Rectal smooth muscle tissue (tissue), 1 donor: ENCODE results near the gene STK32C.

ENCODE experiments used
- H3K27ac ChIP-seq: one replicate; pipeline ENCODE4 v1.7.0; 2013; ENCODE audit warnings: low read depth, low read length, inconsistent platforms
- H3K27me3 ChIP-seq: one replicate; pipeline ENCODE4 v1.7.0; 2013; ENCODE audit warnings: low read length; ENCODE audit not compliant: control insufficient read depth, insufficient read depth
- H3K36me3 ChIP-seq: one replicate; pipeline ENCODE4 v1.7.0; 2013; ENCODE audit warnings: low read length; ENCODE audit not compliant: control insufficient read depth, insufficient read depth
- H3K4me1 ChIP-seq: one replicate; pipeline ENCODE4 v1.7.0; 2013; ENCODE audit warnings: low read length; ENCODE audit not compliant: control insufficient read depth, insufficient read depth
- H3K4me3 ChIP-seq: one replicate; pipeline ENCODE4 v1.7.0; 2013; ENCODE audit warnings: low read length
- H3K9ac ChIP-seq: one replicate; pipeline ENCODE4 v1.7.0; 2013; ENCODE audit warnings: low read length

The STK32C gene

DNA sequence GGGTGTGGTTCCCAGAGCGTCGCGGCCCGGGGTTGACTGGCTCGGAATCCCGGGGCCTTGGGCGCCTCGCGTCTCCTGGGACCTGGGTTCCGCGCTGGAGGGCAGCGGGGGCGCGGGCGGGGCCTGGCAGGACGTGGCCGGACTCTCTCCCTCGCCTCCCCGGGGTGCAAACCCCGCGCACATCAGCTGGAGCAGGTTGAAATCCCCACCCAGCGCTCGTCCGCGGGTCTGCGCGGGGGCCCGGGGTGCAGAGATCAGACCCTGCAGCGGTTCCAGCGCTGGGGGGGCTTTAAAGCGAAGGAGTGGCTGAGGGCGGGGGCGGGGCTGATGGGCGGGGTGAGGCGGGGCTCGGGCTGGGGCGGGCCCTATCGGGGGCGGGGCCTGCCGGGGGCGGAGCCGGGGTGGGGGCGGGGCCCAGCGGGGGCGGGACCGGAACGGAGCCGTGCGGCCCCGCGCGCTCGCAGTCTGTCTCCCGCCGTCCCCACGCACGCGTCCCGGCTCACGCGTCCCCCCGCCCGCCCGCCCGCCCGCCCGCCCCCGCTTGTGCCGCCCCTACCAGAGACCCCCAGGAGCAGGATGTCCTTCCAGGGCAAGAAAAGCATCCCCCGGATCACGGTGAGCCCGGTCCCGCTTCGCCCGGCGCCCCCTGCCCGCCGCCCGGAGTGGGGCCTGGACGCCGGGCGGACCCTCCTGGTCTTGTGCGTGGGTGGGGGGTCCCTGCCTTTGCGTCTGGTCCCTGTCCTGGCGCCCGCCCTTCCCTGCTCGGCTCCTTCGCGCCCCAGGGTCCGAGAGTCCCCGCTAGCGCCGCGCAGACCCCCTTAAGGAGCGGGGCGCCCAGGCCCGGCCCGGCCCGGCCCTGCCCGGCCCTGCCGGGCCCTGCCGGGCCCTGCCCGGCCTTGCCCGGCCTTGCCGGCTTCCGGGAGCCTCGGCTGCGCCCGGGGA, 121.0 kb downstream of the STK32C start, which contains the start of gene DPYSL4:
TSS of gene DPYSL4 (plus strand) at position 461 of the 942 bp plus-strand sequence. CDS start at position 577, 116 bp downstream.
- H3K4me3 ChIP-seq = peak within 1 kb of the TSS; percentile 21
- H3K27ac ChIP-seq = no peak within 1 kb of the TSS

GRCh38 chr10:132185601-132186487, 121.9 kb downstream of the STK32C start:
- Histone ChIP-seq H3K36me3 (no peaks in the 10 kb centered on the region), H3K27me3 (peaks cover 26% of the 10 kb centered on the region), H3K4me1 (no peaks in the 10 kb centered on the region), H3K27ac (no peak overlapping the region), H3K4me3 (peak overlapping the region; percentile 21), H3K9ac (no peak overlapping the region)

More for the DNA sequence above, 121.0 kb downstream of the STK32C start, which contains the start of gene DPYSL4:
- H3K27me3 ChIP-seq = peaks cover 26% of the 10 kb centered on the region
- H3K4me1 ChIP-seq = no peaks in the 10 kb centered on the region
- no peak within 1 kb of the TSS for H3K9ac ChIP-seq
- H3K36me3 ChIP-seq = no peaks in the 10 kb centered on the region

DNA sequence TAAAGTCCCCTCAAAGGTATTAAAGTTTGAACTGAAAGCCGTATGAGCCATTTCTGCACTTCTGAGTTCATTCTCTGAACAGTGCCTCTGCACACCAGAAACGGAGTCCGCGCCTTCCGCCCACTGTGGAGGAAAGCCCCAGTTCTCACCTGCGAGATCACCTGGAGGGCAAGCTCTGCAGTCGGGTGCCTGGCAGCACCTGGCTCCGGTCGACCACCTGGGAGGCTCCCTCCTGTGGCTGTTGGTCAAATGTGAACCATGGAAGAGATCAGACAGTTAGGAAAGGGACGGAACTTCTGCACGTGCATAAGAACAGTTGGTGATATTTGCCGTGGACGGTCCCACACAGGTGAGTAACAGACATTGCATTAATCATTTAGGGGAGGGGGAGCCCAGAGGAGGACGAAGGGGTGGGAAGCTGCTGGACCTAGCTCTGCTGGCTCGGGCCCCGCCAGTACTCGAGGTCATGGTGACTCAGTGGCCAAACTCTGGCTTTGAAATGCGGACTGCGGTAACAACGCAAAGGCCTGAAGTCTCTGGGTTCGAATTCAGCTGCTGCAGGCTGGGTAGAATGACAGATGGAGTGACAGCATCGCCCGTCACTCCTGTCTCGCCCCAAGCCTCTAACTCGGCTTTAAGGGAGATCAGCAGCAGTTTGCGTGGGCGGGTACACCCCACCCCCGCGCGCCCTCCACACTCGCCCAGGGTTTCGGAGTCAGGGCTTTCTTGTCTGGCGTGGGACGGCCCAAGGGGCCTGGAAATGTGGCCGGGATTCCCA, 122.7 kb downstream of the STK32C start:
- H3K9ac ChIP-seq = no peak overlapping the region
- no peak overlapping the region for H3K27ac ChIP-seq
- H3K4me1 ChIP-seq = no peaks in the 10 kb centered on the region
- no peak overlapping the region for H3K4me3 ChIP-seq
- H3K27me3 ChIP-seq = peaks cover 26% of the 10 kb centered on the region
- no peaks in the 10 kb centered on the region for H3K36me3 ChIP-seq

GRCh38 chr10:132183046-132183445, 124.7 kb downstream of the STK32C start:
- Histone ChIP-seq H3K27ac (no peak overlapping the region), H3K4me3 (no peak overlapping the region), H3K4me1 (no peaks in the 10 kb centered on the region), H3K36me3 (no peaks in the 10 kb centered on the region), H3K27me3 (peaks cover 21% of the 10 kb centered on the region), H3K9ac (no peak overlapping the region)

- Histone ChIP-seq H3K27me3 (peaks cover 21% of the 10 kb centered on the region), H3K27ac (no peak overlapping the region), H3K36me3 (no peaks in the 10 kb centered on the region), H3K9ac (no peak overlapping the region), H3K4me1 (no peaks in the 10 kb centered on the region), H3K4me3 (no peak overlapping the region)
These were observed 125.2 kb downstream of the STK32C start for GRCh38 chr10:132182591-132182990.

GRCh38 chr10:132181691-132182425, 125.9 kb downstream of the STK32C start:
- Histone ChIP-seq H3K4me3 (no peak overlapping the region), H3K9ac (no peak overlapping the region), H3K27ac (no peak overlapping the region), H3K27me3 (peaks cover 22% of the 10 kb centered on the region), H3K4me1 (no peaks in the 10 kb centered on the region), H3K36me3 (no peaks in the 10 kb centered on the region)

GRCh38 chr10:132180736-132181135, 127.0 kb downstream of the STK32C start:
- Histone ChIP-seq H3K36me3 (no peaks in the 10 kb centered on the region), H3K27me3 (peaks cover 17% of the 10 kb centered on the region)

DNA sequence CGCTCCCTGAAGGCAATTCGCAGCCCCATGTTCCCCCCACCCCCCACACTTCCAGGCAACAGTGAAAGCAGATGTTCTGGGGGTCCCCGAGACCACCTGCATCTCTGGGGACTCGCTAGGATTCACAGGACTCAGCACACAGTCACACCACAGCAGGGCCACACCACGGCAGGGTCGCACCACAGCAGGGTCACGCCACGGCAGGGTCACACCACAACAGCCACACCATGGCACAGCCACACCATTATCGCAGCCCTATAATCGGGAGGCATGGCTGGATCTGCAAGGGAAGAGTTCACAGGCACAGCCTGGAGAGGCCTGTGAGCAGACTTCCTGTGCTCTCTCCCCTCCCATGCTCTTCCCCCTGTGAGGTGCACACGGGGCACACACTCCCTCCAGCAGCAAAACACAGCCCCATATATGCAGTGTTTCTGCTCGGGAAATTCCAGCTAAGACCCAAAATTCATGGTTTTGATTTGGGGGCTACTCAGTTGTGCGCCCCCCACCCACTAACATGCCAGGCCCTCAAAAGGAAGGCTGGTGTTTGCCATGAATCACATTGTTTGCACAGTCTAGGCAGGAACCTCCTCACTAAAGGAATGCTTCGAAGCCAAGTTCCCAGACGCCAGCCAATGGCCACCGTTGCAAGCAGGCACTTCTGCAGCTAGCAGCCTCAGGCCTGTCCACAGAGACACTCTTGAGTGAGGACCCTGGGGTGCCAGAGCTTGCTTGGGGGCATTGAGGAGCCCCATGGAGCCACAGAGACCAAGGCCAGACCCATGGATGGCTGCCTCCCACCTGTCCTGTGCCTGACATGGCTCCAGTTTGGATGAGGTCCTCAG, 128.0 kb downstream of the STK32C start:
- H3K36me3 ChIP-seq = no peaks in the 10 kb centered on the region
- H3K27me3 ChIP-seq = peaks cover 11% of the 10 kb centered on the region
- no peaks in the 10 kb centered on the region for H3K4me1 ChIP-seq
- H3K4me3 ChIP-seq = no peak overlapping the region
- H3K9ac ChIP-seq = no peak overlapping the region
- no peak overlapping the region for H3K27ac ChIP-seq

More at GRCh38 chr10:132180736-132181135, 127.0 kb downstream of the STK32C start:
- Histone ChIP-seq H3K27ac (no peak overlapping the region), H3K4me3 (no peak overlapping the region), H3K4me1 (no peaks in the 10 kb centered on the region), H3K9ac (no peak overlapping the region)

DNA sequence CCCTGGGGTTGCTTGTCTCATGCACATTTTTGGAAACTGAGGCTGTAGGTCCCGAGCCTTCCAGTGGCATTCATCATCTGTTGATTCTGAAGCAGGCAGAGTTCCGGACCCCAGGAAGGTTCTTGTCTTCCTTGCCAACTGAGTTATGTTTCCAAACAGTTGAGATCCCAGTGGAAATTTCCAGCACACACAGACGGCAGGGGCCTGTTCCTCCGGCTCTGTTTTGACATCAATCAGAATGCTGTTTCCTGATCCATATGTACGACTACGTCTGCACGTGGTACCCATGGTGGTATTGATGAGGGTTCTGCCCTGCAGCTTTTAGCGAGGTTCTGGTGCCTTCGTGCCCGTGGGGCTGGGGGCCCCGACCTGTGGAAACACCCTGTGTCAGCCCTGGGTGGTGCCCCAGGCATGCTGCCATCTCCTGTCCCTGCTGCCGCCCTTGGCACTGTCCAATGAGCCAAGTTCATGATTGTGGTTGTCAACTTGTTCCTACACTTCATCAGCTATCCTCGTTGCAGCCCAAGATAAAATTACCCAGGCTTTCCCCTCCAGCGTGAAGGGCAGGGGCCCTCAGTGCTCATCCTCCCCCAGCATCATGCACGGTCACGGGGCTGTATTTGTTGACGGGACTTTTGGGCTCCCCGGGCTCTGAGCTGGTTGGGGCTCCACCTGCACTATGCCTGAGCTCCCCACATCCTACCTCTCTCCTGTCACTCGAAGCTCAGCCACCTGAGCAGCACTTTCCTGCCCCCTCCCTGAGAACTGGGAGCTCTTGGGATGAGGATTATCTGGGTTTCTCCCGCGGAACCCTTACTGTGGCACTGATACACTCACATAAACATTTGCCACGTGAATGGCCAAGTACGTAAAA, 128.8 kb downstream of the STK32C start:
- no peaks in the 10 kb centered on the region for H3K4me1 ChIP-seq
- no peak overlapping the region for H3K4me3 ChIP-seq
- H3K27ac ChIP-seq = no peak overlapping the region
- H3K9ac ChIP-seq = no peak overlapping the region
- H3K36me3 ChIP-seq = no peaks in the 10 kb centered on the region
- peaks cover 10% of the 10 kb centered on the region for H3K27me3 ChIP-seq

- H3K27ac ChIP-seq = no peak overlapping the region
- H3K4me3 ChIP-seq = no peak overlapping the region
- no peaks in the 10 kb centered on the region for H3K36me3 ChIP-seq
- H3K27me3 ChIP-seq = peaks cover 10% of the 10 kb centered on the region
- no peak overlapping the region for H3K9ac ChIP-seq
- H3K4me1 ChIP-seq = no peaks in the 10 kb centered on the region
These were observed 129.7 kb downstream of the STK32C start for GRCh38 chr10:132178046-132178445.
